ENCODE results near the gene CDK5R2.

GRCh38 chr2:218959761-218960308 is 369 bp downstream of the CDK5R2 start:
- TF ChIP-seq CTCF (IDR thresholded peaks at IDR 0.05; ENCODE audit: borderline replicate concordance, extremely low read depth, low read length, poor library complexity, severe bottlenecking) (no peak), EZH2 (IDR thresholded peaks at IDR 0.05; ENCODE audit: borderline replicate concordance, low read depth, low read length, severe bottlenecking) (no peak)
